Ascending aorta (tissue), 2 donors: ENCODE data around the gene ENO1. TPM values are rescaled to one million over a fixed set of nuclear protein-coding genes. Genes with fewer than 3 reads are reported as not detected.
A peak's percentile ranks its signal among the peaks of the same experiment; 100 is the strongest.

Experiments used
- DNase-seq, 2 donors: peaks; one replicate each; pipeline ENCODE4 v3.0.0-alpha.2; 2019; ENCODE audit warnings: low spot score in 2 of 2
- H3K27ac ChIP-seq, 2 donors: fragments of 200-600 bp; sonication (generic); one replicate each; pipeline ENCODE4 v1.5.1; 2016 to 2017; ENCODE audit warnings: mild to moderate bottlenecking in 1 of 2
- H3K27me3 ChIP-seq: fragments of 200-600 bp; sonication (generic); one replicate; pipeline ENCODE4 v1.5.1; 2017
- H3K36me3 ChIP-seq, 2 donors: fragments of 200-600 bp; sonication (generic); one replicate each; pipeline ENCODE4 v1.5.1; 2016
- H3K4me1 ChIP-seq, 2 donors: fragments of 200-600 bp; sonication (generic); one replicate each; pipeline ENCODE4 v1.5.1; 2016 to 2017; ENCODE audit warnings: mild to moderate bottlenecking in 1 of 2
- H3K4me3 ChIP-seq, 2 donors: fragments of 200-600 bp; sonication (generic); one replicate each; pipeline ENCODE4 v1.5.1; 2016 to 2017; ENCODE audit warnings: mild to moderate bottlenecking in 1 of 2
- H3K9me3 ChIP-seq, 2 donors: fragments of 200-600 bp; sonication (generic); one replicate each; pipeline ENCODE4 v1.5.1; 2016
- CTCF ChIP-seq, 3 experiments: fragments of 200-600 bp in 2 of 3; fragments of 450-650 bp in 1 of 3; sonication (generic) in 2 of 3; IDR thresholded peaks; one replicate each; pipeline ENCODE4 v1.5.1; 2016 to 2019; ENCODE audit warnings: antibody characterized with exemption in 3 of 3, mild to moderate bottlenecking in 1 of 3, moderate library complexity in 1 of 3
- intact Hi-C: fragments of 100-400 bp; cut with DNase I; formaldehyde crosslinking; loops from one replicate; pipeline ENCODE4 v1.15.1; 2023
- total RNA-seq: library from RNA; depleted of rRNA; stranded (reverse); fragments of >200 nt; gene quantifications from one replicate; pipeline ENCODE4 v1.1.0, GENCODE V29; 2016

Gene ENO1
- total RNA-seq, 1 donor from 2014 or later: 637 TPM

- intact Hi-C loops: no loop called here
- Histone ChIP-seq H3K36me3 (peaks cover 96 to 100% of the 10 kb centered on the region in 2 donors), H3K27ac (no peak overlapping the region), H3K4me3 (no peak overlapping the region), H3K9me3 (no peaks in the 10 kb centered on the region), H3K27me3 (no peaks in the 10 kb centered on the region), H3K4me1 (no peaks in the 10 kb centered on the region)
- DNase-seq: no peak
- no peak for TF ChIP-seq CTCF (IDR thresholded peaks at IDR 0.05)
Observed at GRCh38 chr1:8864713-8865344, 13.7 kb downstream of the ENO1 start.

DNA sequence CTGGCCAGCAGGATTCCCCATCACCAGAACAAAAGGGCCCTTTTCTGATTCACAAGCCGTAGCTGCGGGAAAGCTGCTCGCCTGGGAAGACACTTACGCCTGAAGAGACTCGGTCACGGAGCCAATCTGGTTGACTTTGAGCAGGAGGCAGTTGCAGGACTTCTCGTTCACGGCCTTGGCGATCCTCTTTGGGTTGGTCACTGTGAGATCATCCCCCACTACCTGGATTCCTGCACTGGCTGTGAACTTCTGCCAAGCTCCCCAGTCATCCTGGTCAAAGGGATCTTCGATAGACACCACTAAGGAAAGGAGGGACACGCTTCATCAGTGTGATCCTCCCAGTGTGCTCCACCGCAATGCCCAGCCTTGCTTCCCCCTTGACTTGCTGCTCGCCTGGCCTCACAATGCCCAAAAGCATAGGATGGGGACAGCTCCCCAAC lies 14.7 kb downstream of the ENO1 start:
- no peaks in the 10 kb centered on the region for H3K27me3 ChIP-seq
- peaks cover 86 to 100% of the 10 kb centered on the region in 2 donors for H3K36me3 ChIP-seq
- no peak for TF ChIP-seq CTCF (IDR thresholded peaks at IDR 0.05)
- no peak overlapping the region for H3K4me3 ChIP-seq
- no peak for DNase-seq
- intact Hi-C loops: no loop called here
- H3K27ac ChIP-seq: no peak overlapping the region
- H3K9me3 ChIP-seq: no peaks in the 10 kb centered on the region
- peaks cover 4 to 8% of the 10 kb centered on the region in 2 donors for H3K4me1 ChIP-seq

DNA sequence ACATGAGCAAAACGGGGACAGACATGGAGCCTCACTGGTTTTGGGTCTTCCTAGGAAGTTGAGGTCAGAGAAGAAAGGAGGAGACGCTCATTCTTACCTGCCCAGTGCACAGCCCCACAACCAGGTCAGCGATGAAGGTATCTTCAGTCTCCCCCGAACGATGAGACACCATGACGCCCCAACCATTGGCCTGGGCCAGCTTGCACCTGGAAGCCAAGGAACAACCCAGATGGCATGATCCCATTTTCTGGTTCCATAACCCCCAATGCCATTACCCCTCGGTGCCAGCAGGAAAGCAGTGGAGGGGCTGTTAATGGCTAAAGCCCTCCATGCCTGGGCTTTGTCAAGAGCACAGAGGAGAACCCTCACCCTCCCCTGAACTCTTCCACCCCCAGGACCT lies 15.3 kb downstream of the ENO1 start:
- Histone ChIP-seq H3K36me3 (peaks cover 86 to 100% of the 10 kb centered on the region in 2 donors), H3K4me1 (peaks cover 6 to 14% of the 10 kb centered on the region in 2 donors), H3K4me3 (no peak overlapping the region), H3K27me3 (no peaks in the 10 kb centered on the region), H3K27ac (no peak overlapping the region), H3K9me3 (no peaks in the 10 kb centered on the region)
- no peak for DNase-seq
- intact Hi-C loops: no loop called here
- no peak for TF ChIP-seq CTCF (IDR thresholded peaks at IDR 0.05)

GRCh38 chr1:8862528-8862927 lies 16.0 kb downstream of the ENO1 start:
- H3K36me3 ChIP-seq: peaks cover 82 to 95% of the 10 kb centered on the region in 2 donors
- H3K27ac ChIP-seq: peak overlapping the region in 1 of 2 donors; percentile 19

DNA sequence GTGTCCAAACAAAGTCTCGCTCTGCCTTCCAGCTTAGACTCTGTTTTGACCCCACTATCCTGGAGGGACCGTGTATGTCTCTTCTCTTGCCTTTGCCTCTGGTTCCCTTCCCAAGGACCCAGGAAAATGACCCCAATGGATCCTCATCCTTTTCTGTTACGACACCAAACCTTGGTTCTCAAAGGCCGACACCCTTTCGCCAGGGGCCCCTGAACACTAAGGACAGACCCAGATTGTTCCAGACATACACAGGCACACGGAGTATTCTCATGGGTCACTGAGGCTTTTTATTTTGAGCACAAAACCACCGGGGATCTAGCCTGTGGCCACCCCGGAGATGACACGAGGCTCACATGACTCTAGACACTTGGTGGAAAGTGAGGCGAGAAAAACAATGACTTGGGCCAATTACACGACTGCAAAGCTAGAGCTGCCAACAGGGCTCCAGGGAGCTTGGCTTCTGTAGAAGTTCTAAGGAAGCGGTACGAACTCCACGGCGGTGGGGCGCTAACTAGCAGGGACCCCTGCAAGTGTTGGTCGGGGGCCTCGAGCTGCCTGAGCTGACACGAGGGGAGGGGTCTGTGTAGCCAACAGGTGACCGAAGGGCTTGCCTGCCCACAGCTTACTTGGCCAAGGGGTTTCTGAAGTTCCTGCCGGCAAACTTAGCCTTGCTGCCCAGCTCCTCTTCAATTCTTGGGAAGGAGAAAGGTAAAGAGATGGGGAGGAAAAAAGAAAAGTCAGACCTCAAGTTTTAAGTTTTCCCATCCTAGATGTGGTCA lies 17.6 kb downstream of the ENO1 start:
- peaks cover 6 to 25% of the 10 kb centered on the region in 2 donors for H3K4me1 ChIP-seq
- no peak for TF ChIP-seq CTCF (IDR thresholded peaks at IDR 0.05)
- no peaks in the 10 kb centered on the region for H3K27me3 ChIP-seq
- no peak for DNase-seq
- H3K9me3 ChIP-seq: no peaks in the 10 kb centered on the region
- intact Hi-C loops: loop anchor here (1.0 kb wide), 1 partner anchor 44 kb away; no protein-coding TSS in a partner anchor
- peaks cover 72 to 88% of the 10 kb centered on the region in 2 donors for H3K36me3 ChIP-seq
- H3K4me3 ChIP-seq: no peak overlapping the region
- peak overlapping the region in 1 of 2 donors; percentile 4 for H3K27ac ChIP-seq

More at GRCh38 chr1:8862528-8862927, 16.0 kb downstream of the ENO1 start:
- H3K4me1 ChIP-seq: peaks cover 6 to 20% of the 10 kb centered on the region in 2 donors
- no peak for DNase-seq
- no peaks in the 10 kb centered on the region for H3K27me3 ChIP-seq
- intact Hi-C loops: no loop called here
- H3K9me3 ChIP-seq: no peaks in the 10 kb centered on the region
- TF ChIP-seq CTCF (IDR thresholded peaks at IDR 0.05): peak in 2 of 3 experiments; percentile 21 to 43
- no peak overlapping the region for H3K4me3 ChIP-seq
